D721Med (cell line): Measurements from ENCODE around the gene KRT12.

Experiments used
- DNase-seq: peaks from one replicate; pipeline ENCODE4 v3.0.0; 2011; ENCODE audit warnings: low spot score; ENCODE audit not compliant: insufficient read length
- FAIRE-seq: peaks from 2 replicates; lab custom pipeline; 2011; peaks lifted over from hg19 to GRCh38; lab: Jason Lieb, UNC
- TF ChIP-seq, protein P1 (sequence below): IDR thresholded peaks from 2 replicates; pipeline ENCODE4 v1.5.1; 2012; ENCODE audit warnings: mild to moderate bottlenecking, control low read depth; ENCODE audit not compliant: insufficient read depth; ENCODE audit errors: missing control alignments

KRT12 gene

DNA sequence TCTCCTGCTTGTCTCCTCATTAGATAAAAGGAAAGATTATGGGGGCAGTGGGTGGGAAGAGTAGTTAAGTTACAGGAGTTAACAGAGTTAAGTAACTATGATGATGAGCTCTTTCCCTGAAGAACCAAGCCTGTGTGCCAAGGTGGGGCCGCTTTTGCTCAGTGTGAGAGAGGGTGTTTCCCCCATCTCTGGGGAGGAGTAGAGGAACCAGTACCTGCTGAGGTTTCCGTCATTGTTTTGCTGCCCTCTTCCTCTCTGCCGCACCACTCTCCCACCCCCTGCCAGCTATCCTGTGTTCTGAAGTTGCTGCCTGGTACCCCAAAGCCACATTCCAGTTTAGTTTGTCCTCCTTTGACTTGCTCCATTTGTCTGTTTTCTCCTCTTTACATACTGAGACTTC is 23.8 kb downstream of the KRT12 start:
- FAIRE-seq (no peak), DNase-seq (no peak)
- TF ChIP-seq, protein P1, sequence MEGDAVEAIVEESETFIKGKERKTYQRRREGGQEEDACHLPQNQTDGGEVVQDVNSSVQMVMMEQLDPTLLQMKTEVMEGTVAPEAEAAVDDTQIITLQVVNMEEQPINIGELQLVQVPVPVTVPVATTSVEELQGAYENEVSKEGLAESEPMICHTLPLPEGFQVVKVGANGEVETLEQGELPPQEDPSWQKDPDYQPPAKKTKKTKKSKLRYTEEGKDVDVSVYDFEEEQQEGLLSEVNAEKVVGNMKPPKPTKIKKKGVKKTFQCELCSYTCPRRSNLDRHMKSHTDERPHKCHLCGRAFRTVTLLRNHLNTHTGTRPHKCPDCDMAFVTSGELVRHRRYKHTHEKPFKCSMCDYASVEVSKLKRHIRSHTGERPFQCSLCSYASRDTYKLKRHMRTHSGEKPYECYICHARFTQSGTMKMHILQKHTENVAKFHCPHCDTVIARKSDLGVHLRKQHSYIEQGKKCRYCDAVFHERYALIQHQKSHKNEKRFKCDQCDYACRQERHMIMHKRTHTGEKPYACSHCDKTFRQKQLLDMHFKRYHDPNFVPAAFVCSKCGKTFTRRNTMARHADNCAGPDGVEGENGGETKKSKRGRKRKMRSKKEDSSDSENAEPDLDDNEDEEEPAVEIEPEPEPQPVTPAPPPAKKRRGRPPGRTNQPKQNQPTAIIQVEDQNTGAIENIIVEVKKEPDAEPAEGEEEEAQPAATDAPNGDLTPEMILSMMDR, result no peak

DNA sequence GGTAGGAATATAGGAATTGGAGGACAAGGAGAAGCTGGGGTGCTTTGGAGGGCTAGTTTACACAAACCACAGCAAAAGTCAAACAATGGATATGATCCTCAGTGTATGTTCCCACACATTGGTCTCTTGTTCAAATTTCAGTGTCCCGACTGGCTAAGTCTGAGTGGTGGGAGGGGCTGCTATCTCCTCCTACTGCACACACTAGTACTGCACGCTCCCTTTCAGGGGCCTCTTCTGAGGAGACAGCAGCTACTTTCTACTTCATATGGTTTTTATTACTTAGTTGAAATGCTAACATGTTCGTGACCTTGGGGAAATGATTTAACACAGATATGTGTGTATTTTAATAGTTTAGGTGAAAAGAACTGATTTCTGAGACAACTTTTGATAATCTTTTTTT is 25.8 kb downstream of the KRT12 start:
- FAIRE-seq, result no peak
- no peak for DNase-seq
- TF ChIP-seq, protein P1, result no peak

DNA sequence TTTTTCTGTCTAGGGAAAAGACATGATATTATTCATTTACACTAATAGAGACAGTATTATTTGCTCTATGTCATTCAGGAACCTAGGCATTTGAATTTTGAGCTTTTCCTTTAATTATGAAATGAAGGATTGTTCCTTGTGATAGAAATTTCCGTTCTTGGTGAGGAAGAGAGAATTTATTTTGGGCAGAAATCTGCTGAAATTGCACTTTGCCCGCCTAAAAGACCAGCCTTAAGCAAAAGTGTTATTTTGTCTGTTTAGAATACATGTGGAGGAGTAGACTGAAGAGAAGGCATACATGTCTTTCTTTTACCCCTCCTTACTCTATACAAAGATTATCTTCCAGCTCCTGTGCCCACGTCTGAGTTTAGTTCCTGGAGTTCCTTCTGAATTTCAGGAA is 27.8 kb downstream of the KRT12 start:
- TF ChIP-seq, protein P1, result no peak
- DNase-seq (no peak), FAIRE-seq (no peak)

DNA sequence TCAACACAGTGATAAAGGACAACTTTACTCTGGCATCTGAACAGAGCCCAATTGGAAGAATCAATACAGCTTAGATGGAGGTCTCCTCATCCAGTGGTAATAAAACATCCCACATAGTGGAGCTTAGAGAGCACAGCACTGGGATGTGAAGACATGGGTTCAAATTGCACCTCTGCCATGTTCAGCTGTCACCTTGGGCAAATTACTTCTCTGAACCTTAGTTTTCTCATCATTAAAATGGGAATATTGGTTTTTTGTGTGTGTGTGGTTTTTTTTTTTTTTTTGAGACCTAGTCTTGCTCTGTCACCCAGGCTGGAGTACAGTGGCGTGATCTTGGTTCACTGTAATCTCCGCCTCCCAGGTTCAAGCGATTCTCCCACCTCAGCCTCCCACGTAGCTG is 31.0 kb downstream of the KRT12 start:
- TF ChIP-seq, protein P1, result no peak
- DNase-seq (no peak), FAIRE-seq (no peak)

DNA sequence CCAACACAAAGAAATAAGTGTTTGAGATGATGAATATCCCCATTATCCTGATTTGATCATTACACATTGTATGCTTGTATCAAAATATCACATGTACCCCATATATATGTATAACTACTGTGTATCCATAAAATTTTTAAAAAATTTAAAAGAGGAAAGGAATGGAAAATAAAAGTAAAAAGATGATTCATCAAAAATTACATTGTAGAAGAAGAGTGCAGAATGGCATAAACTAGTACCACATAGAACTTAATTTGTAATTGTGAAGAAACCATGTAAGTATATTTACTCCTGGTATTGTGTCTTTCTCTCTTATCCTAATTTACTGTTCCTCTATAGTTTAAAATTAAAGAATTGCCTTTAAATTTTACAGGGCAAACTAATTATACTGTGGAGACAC is 33.1 kb downstream of the KRT12 start:
- no peak for FAIRE-seq
- TF ChIP-seq, protein P1, result no peak

DNA sequence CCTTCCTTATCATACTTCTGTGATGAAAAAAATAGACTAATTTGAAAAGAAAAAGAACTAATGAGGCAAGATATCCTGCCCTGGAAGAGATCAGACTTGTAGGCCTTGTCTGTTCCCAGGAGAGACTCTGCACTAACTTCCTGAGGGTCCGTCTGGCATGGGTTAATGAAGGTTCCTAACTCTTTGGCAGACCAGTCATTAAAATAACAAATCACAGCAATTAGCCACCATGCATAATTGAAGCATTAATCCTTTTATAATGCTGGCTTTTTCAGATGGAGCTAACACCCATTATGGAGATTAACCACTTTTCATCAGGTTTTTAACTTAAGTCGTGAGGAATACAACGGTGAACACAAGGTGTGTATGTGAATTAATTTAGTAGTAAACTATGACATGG is 34.2 kb downstream of the KRT12 start:
- FAIRE-seq, result no peak
- TF ChIP-seq, protein P1, result no peak
- no peak for DNase-seq

More for the DNA sequence above, 33.1 kb downstream of the KRT12 start:
- no peak for DNase-seq

DNA sequence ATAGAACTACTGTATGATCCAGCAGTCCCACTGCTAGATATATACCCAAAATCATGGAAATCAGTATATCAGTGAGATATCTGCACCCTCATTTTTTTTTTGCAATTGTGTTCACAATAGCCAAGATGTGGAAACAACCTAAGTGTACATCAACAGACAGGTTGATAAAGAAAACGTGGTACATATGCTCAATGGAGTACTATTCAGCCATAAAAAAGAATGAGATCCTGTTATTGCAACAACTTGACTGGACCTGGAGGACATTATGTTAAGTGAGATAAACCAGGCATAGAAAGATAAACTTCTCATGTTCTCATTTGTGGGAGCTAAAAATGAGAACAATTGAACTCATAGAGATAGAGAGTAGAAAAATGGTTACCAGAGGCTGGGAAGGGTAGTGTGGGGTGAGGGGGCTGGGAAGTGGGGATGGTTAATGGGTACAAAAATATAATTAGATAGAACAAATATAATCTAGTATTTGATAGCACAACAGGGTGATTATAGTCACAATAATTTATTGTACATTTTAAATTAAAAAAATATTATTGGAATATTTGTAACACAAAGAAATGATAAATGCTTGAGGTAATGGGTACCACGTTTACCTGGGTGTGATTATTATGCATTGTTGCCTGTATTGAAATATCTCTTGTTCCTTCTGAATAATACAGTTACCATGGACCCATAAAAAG is 36.8 kb downstream of the KRT12 start:
- TF ChIP-seq, protein P1, result no peak
- no peak for FAIRE-seq
- DNase-seq, result no peak
